WERI-Rb-1 (cell line): ENCODE measurements around the gene TPSAB1.
A peak's percentile ranks its signal among the peaks of the same experiment; 100 is the strongest.

Source experiments
- DNase-seq: peaks from one replicate; pipeline ENCODE4 v3.0.0-alpha.2; 2020
- H3K27ac ChIP-seq: fragments of 250-450 bp; sonication (Bioruptor Pico); 2 replicates; pipeline ENCODE4 v1.5.1; 2020; ENCODE audit warnings: mild to moderate bottlenecking, moderate library complexity
- H3K27me3 ChIP-seq: fragments of 250-450 bp; sonication (Bioruptor Pico); 2 replicates; pipeline ENCODE4 v1.5.1; 2021; ENCODE audit warnings: mild to moderate bottlenecking, low read depth, moderate library complexity; ENCODE audit not compliant: insufficient read depth, severe bottlenecking
- H3K36me3 ChIP-seq: fragments of 250-450 bp; sonication (Bioruptor Pico); 2 replicates; pipeline ENCODE4 v1.5.1; 2020; ENCODE audit warnings: mild to moderate bottlenecking, moderate library complexity
- H3K4me3 ChIP-seq: 2 replicates; pipeline ENCODE4 v1.5.1; 2011; ENCODE audit warnings: low read depth, mild to moderate bottlenecking, control low read depth, low read length
- H3K9me3 ChIP-seq: fragments of 250-450 bp; sonication (Bioruptor Pico); 2 replicates; pipeline ENCODE4 v1.5.1; 2021; ENCODE audit warnings: mild to moderate bottlenecking, moderate library complexity; ENCODE audit not compliant: severe bottlenecking
- CTCF ChIP-seq: IDR thresholded peaks from 2 replicates; pipeline ENCODE4 v1.5.1; 2011; ENCODE audit warnings: low read depth, mild to moderate bottlenecking, control low read depth, inconsistent platforms, low read length

The TPSAB1 gene

GRCh38 chr16:1283996-1284616 is 43.6 kb downstream of the TPSAB1 start:
- Histone ChIP-seq H3K9me3 (no peaks in the 10 kb centered on the region), H3K36me3 (no peaks in the 10 kb centered on the region), H3K4me3 (peak overlapping the region; percentile 11; the same call in 1 of the 2 replicates), H3K27ac (peak overlapping the region; percentile 19; the same call in 1 of the 2 replicates), H3K27me3 (no peaks in the 10 kb centered on the region)
- no peak for TF ChIP-seq CTCF
- peak; percentile 61 for DNase-seq

- no peak overlapping the region for H3K27ac ChIP-seq
- no peaks in the 10 kb centered on the region for H3K9me3 ChIP-seq
- peak; percentile 30 for DNase-seq
- H3K4me3 ChIP-seq = no peak overlapping the region
- peak; percentile 47 for TF ChIP-seq CTCF
- H3K27me3 ChIP-seq = no peaks in the 10 kb centered on the region
- H3K36me3 ChIP-seq = no peaks in the 10 kb centered on the region
Observed at GRCh38 chr16:1285669-1286512, 45.4 kb downstream of the TPSAB1 start.

- TF ChIP-seq CTCF = no peak
- no peaks in the 10 kb centered on the region for H3K27me3 ChIP-seq
Observed at GRCh38 chr16:1286513-1287094, 46.1 kb downstream of the TPSAB1 start.

GRCh38 chr16:1287982-1288670 is 47.6 kb downstream of the TPSAB1 start:
- H3K36me3 ChIP-seq = no peaks in the 10 kb centered on the region
- H3K27ac ChIP-seq = no peak overlapping the region
- H3K4me3 ChIP-seq = no peak overlapping the region
- no peaks in the 10 kb centered on the region for H3K27me3 ChIP-seq
- DNase-seq = no peak
- H3K9me3 ChIP-seq = no peaks in the 10 kb centered on the region
- TF ChIP-seq CTCF = no peak

More at GRCh38 chr16:1286513-1287094, 46.1 kb downstream of the TPSAB1 start:
- no peak overlapping the region for H3K4me3 ChIP-seq
- no peak for DNase-seq
- H3K27ac ChIP-seq = no peak overlapping the region
- H3K9me3 ChIP-seq = no peaks in the 10 kb centered on the region
- no peaks in the 10 kb centered on the region for H3K36me3 ChIP-seq

- Histone ChIP-seq H3K4me3 (no peak overlapping the region), H3K27ac (no peak overlapping the region), H3K9me3 (no peaks in the 10 kb centered on the region), H3K36me3 (no peaks in the 10 kb centered on the region), H3K27me3 (no peaks in the 10 kb centered on the region)
- no peak for TF ChIP-seq CTCF
- DNase-seq = peak; percentile 67
Observed at GRCh38 chr16:1288813-1289476, 48.4 kb downstream of the TPSAB1 start.
